Measurements from ENCODE around the gene MT1F. TPM values are rescaled to one million over a fixed set of nuclear protein-coding genes. Genes with fewer than 3 reads are reported as not detected.

Gene MT1F
- 1.7 and 2.4 TPM in 2 replicates for total RNA-seq (2022)
- percentile 33 among the genes with signal in this experiment for Bru-seq, nascent RNA
- percentile 29 among the genes with signal in this experiment for BruChase-seq, experiment 1, labeled RNA remaining after a 6-hour chase
- BruChase-seq, experiment 2, labeled RNA remaining after a 2-hour chase: percentile 25 among the genes with signal in this experiment
- long read RNA-seq, partial matches to known transcripts: 0 of 2 reads
- long read RNA-seq, other reads (novel, unspliced or antisense): 0 of 2 reads

DNA sequence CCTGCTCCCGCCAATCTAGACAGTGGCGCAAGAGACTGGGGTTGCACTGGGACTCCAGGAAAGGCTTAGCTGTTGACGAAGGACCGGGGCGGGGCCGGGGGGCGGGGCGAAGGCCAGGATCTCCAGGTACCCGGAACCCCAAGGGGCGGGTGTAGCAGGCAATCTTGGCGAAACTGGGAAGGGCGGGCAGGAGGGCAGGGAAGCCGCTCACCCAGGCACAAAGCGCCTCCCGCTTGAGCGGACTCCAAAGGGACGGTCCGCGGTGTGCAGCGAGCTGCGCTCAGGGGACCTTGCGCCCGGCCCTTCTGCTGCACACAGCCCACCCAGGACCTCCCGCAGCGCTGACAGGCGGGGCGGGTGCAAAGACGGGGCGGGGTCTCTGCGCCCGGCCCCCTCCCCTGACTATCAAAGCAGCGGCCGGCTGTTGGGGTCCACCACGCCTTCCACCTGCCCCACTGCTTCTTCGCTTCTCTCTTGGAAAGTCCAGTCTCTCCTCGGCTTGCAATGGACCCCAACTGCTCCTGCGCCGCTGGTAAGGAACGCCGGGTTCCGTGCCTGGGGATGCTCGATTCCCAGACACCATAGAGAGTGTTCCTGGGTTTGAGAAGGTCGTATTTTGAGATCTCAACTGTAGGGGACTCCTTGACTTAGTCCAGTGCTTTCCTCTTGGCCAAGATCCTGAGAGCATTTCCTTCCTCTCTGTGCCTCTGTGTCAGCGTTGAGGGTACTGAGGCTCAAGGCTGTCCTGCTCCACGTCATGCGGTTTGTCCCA, at the start of gene MT1F:
Gene MT1F, plus strand, starts transcription at position 405 of the 772 bp plus-strand sequence. Its CDS starts 100 bp downstream, at position 505.
- peaks cover 4% of the 10 kb centered on the region for H3K36me3 Mint-ChIP-seq (ENCODE audit: insufficient read depth, unreplicated experiment)
- no peaks in the 10 kb centered on the region for H3K27me3 Mint-ChIP-seq (ENCODE audit: insufficient read depth, unreplicated experiment)
- intact Hi-C loops (cut with micrococcal nuclease): no loop called here
- ChIA-PET POLR2A (interaction anchor here (0.5 to 5.6 kb wide), 14 partner anchors 9 to 512 kb away, joined by 3 to 60 read pairs (median 4); partner anchors contain the start of genes MT1E, MT1X and MT2A), CTCF (no interaction called here)
- no TSS peak for BruUV-seq (replicated peaks)
- no peaks in the 10 kb centered on the region for H3K9me3 Mint-ChIP-seq (ENCODE audit: unreplicated experiment)
- H3K27ac Mint-ChIP-seq (ENCODE audit: low read depth, unreplicated experiment): no peak within 1 kb of the TSS
- peak within 1 kb of the TSS; percentile 77 for H3K4me3 Mint-ChIP-seq (ENCODE audit: unreplicated experiment)
- peak; percentile 95 for DNase-seq (ENCODE audit: unreplicated experiment)
- TF ChIP-seq, protein P1, sequence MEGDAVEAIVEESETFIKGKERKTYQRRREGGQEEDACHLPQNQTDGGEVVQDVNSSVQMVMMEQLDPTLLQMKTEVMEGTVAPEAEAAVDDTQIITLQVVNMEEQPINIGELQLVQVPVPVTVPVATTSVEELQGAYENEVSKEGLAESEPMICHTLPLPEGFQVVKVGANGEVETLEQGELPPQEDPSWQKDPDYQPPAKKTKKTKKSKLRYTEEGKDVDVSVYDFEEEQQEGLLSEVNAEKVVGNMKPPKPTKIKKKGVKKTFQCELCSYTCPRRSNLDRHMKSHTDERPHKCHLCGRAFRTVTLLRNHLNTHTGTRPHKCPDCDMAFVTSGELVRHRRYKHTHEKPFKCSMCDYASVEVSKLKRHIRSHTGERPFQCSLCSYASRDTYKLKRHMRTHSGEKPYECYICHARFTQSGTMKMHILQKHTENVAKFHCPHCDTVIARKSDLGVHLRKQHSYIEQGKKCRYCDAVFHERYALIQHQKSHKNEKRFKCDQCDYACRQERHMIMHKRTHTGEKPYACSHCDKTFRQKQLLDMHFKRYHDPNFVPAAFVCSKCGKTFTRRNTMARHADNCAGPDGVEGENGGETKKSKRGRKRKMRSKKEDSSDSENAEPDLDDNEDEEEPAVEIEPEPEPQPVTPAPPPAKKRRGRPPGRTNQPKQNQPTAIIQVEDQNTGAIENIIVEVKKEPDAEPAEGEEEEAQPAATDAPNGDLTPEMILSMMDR (IDR thresholded peaks at IDR 0.05; ENCODE audit: unreplicated experiment): no peak
- peaks cover 21% of the 10 kb centered on the region for H3K4me1 Mint-ChIP-seq (ENCODE audit: insufficient read depth, unreplicated experiment)

DNA sequence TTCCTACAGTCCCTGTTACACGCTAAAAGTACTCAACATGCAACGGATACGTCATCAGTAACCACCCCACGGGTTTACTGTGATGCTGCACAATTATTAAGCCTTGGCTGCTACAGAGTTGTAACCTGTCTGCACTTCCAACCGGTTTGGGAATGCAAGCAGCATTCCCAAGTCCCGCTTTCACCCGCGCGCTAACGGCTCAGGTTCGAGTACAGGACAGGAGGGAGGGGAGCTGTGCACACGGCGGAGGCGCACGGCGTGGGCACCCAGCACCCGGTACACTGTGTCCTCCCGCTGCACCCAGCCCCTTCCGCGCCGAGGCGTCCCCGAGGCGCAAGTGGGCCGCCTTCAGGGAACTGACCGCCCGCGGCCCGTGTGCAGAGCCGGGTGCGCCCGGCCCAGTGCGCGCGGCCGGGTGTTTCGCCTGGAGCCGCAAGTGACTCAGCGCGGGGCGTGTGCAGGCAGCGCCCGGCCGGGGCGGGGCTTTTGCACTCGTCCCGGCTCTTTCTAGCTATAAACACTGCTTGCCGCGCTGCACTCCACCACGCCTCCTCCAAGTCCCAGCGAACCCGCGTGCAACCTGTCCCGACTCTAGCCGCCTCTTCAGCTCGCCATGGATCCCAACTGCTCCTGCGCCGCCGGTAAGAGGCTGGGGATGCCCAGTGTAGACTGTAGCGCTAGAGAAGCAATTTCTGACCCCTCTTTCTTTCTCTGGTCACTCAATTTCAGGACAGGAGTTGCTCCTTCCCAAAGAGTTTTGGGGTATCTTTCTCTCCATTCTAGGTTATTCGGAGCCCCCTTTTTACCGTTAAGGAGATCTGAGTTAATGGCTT, 49.5 kb upstream of the MT1F start, which contains the start of gene MT2A:
Gene MT2A, plus strand, starts transcription at position 542 of the 833 bp plus-strand sequence. Its CDS starts 72 bp downstream, at position 614.
- peak; percentile 97 for DNase-seq (ENCODE audit: unreplicated experiment)
- intact Hi-C loops (cut with micrococcal nuclease): loop anchor here (1.0 to 5.0 kb wide), 2 partner anchors 17 to 34 kb away; partner anchors contain the start of gene MT1E
- TF ChIP-seq, protein P1 (IDR thresholded peaks at IDR 0.05; ENCODE audit: unreplicated experiment): no peak
- ChIA-PET CTCF (interaction anchor here (0.6 kb wide), 1 partner anchor 8 kb away, joined by 3 read pairs; no protein-coding TSS in a partner anchor), POLR2A (interaction anchor here (0.6 to 15.3 kb wide), 30 partner anchors 16 to 1681 kb away, joined by 3 to 1404 read pairs (median 5); partner anchors contain the start of genes BBS2, MT1A, MT1B and MT1E)
- Mint-ChIP-seq H3K27me3 (ENCODE audit: insufficient read depth, unreplicated experiment) (no peaks in the 10 kb centered on the region), H3K4me3 (ENCODE audit: unreplicated experiment) (peak within 1 kb of the TSS; percentile 93), H3K36me3 (ENCODE audit: insufficient read depth, unreplicated experiment) (peaks cover 7% of the 10 kb centered on the region), H3K9me3 (ENCODE audit: unreplicated experiment) (no peaks in the 10 kb centered on the region), H3K27ac (ENCODE audit: low read depth, unreplicated experiment) (peak within 1 kb of the TSS; percentile 99), H3K4me1 (ENCODE audit: insufficient read depth, unreplicated experiment) (peaks cover 50% of the 10 kb centered on the region)
- no TSS peak for BruUV-seq (replicated peaks)

DNA sequence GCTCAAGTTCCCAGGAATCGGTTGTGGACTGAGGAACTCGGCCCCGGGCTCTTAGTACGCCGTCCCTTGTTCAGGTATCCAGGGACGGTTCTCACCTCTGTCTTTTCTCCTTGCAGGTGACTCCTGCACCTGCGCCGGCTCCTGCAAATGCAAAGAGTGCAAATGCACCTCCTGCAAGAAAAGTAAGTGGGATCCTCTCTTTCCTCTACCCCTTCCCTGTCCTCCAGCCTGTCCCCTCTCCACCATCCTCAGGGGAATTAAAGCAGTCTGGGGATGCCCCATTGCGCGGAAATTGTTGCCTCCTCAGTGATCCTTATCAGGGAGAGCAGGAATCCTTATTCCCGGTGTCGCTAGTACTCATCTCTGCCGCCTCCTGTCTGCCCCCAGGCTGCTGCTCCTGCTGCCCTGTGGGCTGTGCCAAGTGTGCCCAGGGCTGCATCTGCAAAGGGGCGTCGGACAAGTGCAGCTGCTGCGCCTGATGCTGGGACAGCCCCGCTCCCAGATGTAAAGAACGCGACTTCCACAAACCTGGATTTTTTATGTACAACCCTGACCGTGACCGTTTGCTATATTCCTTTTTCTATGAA, 48.8 kb upstream of the MT1F start:
- H3K27me3 Mint-ChIP-seq (ENCODE audit: insufficient read depth, unreplicated experiment): no peaks in the 10 kb centered on the region
- intact Hi-C loops (cut with micrococcal nuclease): loop anchor here (1.0 to 5.0 kb wide), 2 partner anchors 16 to 33 kb away; partner anchors contain the start of gene MT1E

More for the DNA sequence above, 48.8 kb upstream of the MT1F start:
- peaks cover 54% of the 10 kb centered on the region for H3K4me1 Mint-ChIP-seq (ENCODE audit: insufficient read depth, unreplicated experiment)
- H3K36me3 Mint-ChIP-seq (ENCODE audit: insufficient read depth, unreplicated experiment): peaks cover 7% of the 10 kb centered on the region
- H3K4me3 Mint-ChIP-seq (ENCODE audit: unreplicated experiment): peak overlapping the region; percentile 93
- peak overlapping the region; percentile 99 for H3K27ac Mint-ChIP-seq (ENCODE audit: low read depth, unreplicated experiment)
- POLR2A ChIA-PET: interaction anchor here (0.7 to 15.3 kb wide), 30 partner anchors 8 to 670 kb away, joined by 3 to 1404 read pairs (median 6); partner anchors contain the start of genes BBS2, MT1B, MT1E and MT1F
- TF ChIP-seq, protein P1 (IDR thresholded peaks at IDR 0.05; ENCODE audit: unreplicated experiment): no peak
- H3K9me3 Mint-ChIP-seq (ENCODE audit: unreplicated experiment): no peaks in the 10 kb centered on the region
- peak; percentile 15 for DNase-seq (ENCODE audit: unreplicated experiment)
- BruUV-seq (replicated peaks): TSS peak; percentile 97
- CTCF ChIA-PET: no interaction called here

Data from MCF 10A (cell line).